Esophagus muscularis mucosa (tissue), 3 donors: ENCODE measurements around the gene BORCS6.

Source experiments
- CTCF ChIP-seq, 3 experiments: fragments of 200-600 bp in 2 of 3; fragments of 450-650 bp in 1 of 3; sonication (generic) in 2 of 3; IDR thresholded peaks; one replicate each; pipeline ENCODE4 v1.5.1; 2017 to 2019; ENCODE audit warnings: antibody characterized with exemption in 3 of 3, mild to moderate bottlenecking in 2 of 3, moderate library complexity in 1 of 3
- POLR2A ChIP-seq: fragments of 450-650 bp; IDR thresholded peaks from one replicate; pipeline ENCODE4 v1.6.1; 2017; ENCODE audit warnings: antibody characterized with exemption, moderate library complexity, mild to moderate bottlenecking, low read depth

- TF ChIP-seq CTCF (IDR thresholded peaks at IDR 0.05) (no peak), POLR2A (no peak)
These were observed 34.1 kb downstream of the BORCS6 start for GRCh38 chr17:8155996-8156245.
